Left hindlimb (tissue), 1 donor: ENCODE measurements around the gene TGM3.
"Not testable (repeated sequence)": the region's sequence is repeated elsewhere in the genome, so short reads cannot be mapped to it uniquely, and the experiment has no call there.

Experiments used
- DNase-seq: peaks from one replicate; pipeline ENCODE4 v3.0.0-alpha.2; 2018

The TGM3 gene

GRCh38 chr20:2295886-2296515 is at the start of gene TGM3:
Gene TGM3 (plus strand): TSS chr20:2296001. CDS start chr20:2296064, 63 bp downstream.
- no peak for DNase-seq

- DNase-seq, result no peak
These were observed 49.7 kb upstream of the TGM3 start for GRCh38 chr20:2246069-2246491.

- DNase-seq, result no peak
These were observed 47.0 kb upstream of the TGM3 start for GRCh38 chr20:2248837-2249236.

- no peak for DNase-seq
These were observed 45.9 kb upstream of the TGM3 start for GRCh38 chr20:2249935-2250334.

- DNase-seq, result no peak
These were observed 43.3 kb upstream of the TGM3 start for GRCh38 chr20:2252419-2252997.

GRCh38 chr20:2253256-2253655 is 42.5 kb upstream of the TGM3 start:
- DNase-seq, result no peak

GRCh38 chr20:2254333-2254732 is 41.5 kb upstream of the TGM3 start:
- DNase-seq, result no peak

- DNase-seq, result no peak
These were observed 39.8 kb upstream of the TGM3 start for GRCh38 chr20:2255926-2256531.

- no peak for DNase-seq
These were observed 36.1 kb upstream of the TGM3 start for GRCh38 chr20:2259731-2260130.

- DNase-seq, result no peak
These were observed 35.6 kb upstream of the TGM3 start for GRCh38 chr20:2260250-2260649.

GRCh38 chr20:2261046-2261485 is 34.7 kb upstream of the TGM3 start:
- no peak for DNase-seq

- DNase-seq, result no peak
These were observed 34.2 kb upstream of the TGM3 start for GRCh38 chr20:2261629-2262028.

GRCh38 chr20:2264118-2264517 is 31.7 kb upstream of the TGM3 start:
- DNase-seq, result no peak

- not testable (repeated sequence) for DNase-seq
These were observed 31.0 kb upstream of the TGM3 start for GRCh38 chr20:2264621-2265374.

GRCh38 chr20:2273634-2274302 is 22.0 kb upstream of the TGM3 start:
- no peak for DNase-seq

GRCh38 chr20:2276015-2276414 is 19.8 kb upstream of the TGM3 start:
- DNase-seq, result no peak

GRCh38 chr20:2279253-2279779 is 16.5 kb upstream of the TGM3 start:
- no peak for DNase-seq

- no peak for DNase-seq
These were observed 15.7 kb upstream of the TGM3 start for GRCh38 chr20:2280082-2280481.

GRCh38 chr20:2281563-2281962 is 14.2 kb upstream of the TGM3 start:
- no peak for DNase-seq

GRCh38 chr20:2282181-2282580 is 13.6 kb upstream of the TGM3 start:
- no peak for DNase-seq

- DNase-seq, result no peak
These were observed 11.9 kb upstream of the TGM3 start for GRCh38 chr20:2283706-2284423.

GRCh38 chr20:2285193-2285592 is 10.6 kb upstream of the TGM3 start:
- DNase-seq, result no peak
